Spleen (tissue), 7 donors: Measurements from ENCODE around the gene CECR2.

Experiments
- CTCF ChIP-seq, 11 experiments: fragments of 200-600 bp in 7 of 11; fragments of 450-650 bp in 4 of 11; sonication (generic) in 4 of 11; IDR thresholded peaks in 8 of 11; conservative IDR thresholded peaks in 3 of 11; 1 replicate in 7 of 11; 2 replicates in 4 of 11; pipeline versions ENCODE4 v1.4.0 to v1.8.0; 2016 to 2021; ENCODE audit warnings: antibody characterized with exemption in 11 of 11, inconsistent platforms in 4 of 11, mild to moderate bottlenecking in 1 of 11
- POLR2A ChIP-seq, 3 donors: fragments of 450-650 bp; IDR thresholded peaks; one replicate each; pipeline ENCODE4 v1.5.1; 2017; ENCODE audit warnings: antibody characterized with exemption in 3 of 3, mild to moderate bottlenecking in 1 of 3
- POLR2AphosphoS5 ChIP-seq, 3 donors: sonication (generic); formaldehyde crosslinking; IDR thresholded peaks; one replicate each; pipeline ENCODE4 v1.5.1; 2017; ENCODE audit warnings: antibody characterized with exemption in 3 of 3
- donor health status: DM: no; HTN: no; CAD: no; lungs with moderate emphysema.
- donor health status: DM: no; HTN: no; CAD: no.
- donor health status: DM: no; HTN: no; CAD: no.

- no peak for TF ChIP-seq CTCF (IDR thresholded peaks at IDR 0.05 in 8 of 11, conservative IDR thresholded peaks at IDR 0.05 in 3 of 11)
- TF ChIP-seq POLR2A (IDR thresholded peaks at IDR 0.05), result no peak
- no peak for TF ChIP-seq POLR2AphosphoS5 (IDR thresholded peaks at IDR 0.05)
Measured at GRCh38 chr22:17332109-17332800, 37.0 kb upstream of the CECR2 start.
